HG03460 (cell line): ENCODE data around the gene DAW1.
"Not testable (repeated sequence)": the region's sequence is repeated elsewhere in the genome, so short reads cannot be mapped to it uniquely, and the experiment has no call there.

Experiments used
- ATAC-seq: cut with Tn5 transposase; IDR thresholded peaks from one replicate; pipeline ENCODE4 v1.9.1; 2021; ENCODE audit not compliant: unreplicated experiment

Gene DAW1

GRCh38 chr2:227908266-227909054 is 37.0 kb downstream of the DAW1 start:
- no peak for ATAC-seq

DNA sequence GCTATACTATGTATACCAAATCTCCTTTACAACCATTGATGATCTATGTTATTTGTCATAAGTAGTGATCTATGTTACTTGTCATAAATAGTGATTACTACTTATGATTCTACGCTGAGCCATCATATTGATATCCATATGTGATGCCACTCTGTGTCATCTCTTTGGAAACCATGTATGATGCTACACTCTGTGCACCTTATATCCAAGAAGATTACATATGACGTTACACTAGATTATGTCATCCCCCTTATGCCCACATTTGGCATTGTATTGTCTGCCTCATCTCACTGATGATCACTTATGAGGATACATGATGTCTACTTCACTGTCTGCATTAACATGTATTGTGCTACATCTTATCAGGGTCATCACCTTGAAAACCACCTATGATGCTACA is 42.9 kb downstream of the DAW1 start:
- ATAC-seq, result no peak

GRCh38 chr2:227921648-227922047 is 50.2 kb downstream of the DAW1 start:
- ATAC-seq, result no peak

DNA sequence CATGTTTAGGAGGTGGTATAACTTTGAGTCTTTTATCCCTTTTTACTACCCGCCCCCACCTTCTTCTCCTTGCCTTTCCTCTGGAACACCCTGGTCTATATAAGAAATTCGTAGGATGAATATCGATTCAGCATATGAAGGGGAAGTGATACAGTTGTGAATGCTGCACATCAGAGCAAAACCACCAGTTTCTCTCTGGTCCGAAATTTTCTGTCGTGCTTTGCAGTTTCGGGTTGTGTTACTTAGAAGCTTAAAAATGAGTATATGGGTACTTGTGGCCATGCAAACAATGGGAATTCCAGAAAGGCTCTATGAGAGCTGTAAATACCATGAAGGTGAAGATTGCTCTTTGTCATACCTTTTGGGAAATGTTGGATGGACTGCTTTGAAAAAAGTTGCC is 60.6 kb downstream of the DAW1 start:
- no peak for ATAC-seq

DNA sequence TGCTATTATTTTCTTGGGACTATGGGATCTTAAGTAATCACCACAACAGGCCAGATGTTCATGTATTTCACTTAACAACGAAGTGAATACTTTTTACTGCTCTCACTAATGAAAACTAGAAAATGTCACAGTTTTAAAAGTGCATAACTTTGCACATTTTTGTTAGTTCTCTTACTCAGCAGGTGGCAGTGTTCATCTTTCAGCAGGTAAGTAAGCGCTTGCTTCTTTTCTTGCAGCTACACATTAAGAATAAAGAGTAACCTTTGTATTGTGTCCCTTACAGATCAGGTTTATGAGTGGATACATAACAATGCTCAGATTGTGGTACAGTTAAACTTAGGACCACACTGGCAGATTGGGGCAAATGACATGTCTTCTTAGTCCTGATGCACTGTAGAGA is 61.0 kb downstream of the DAW1 start:
- no peak for ATAC-seq

DNA sequence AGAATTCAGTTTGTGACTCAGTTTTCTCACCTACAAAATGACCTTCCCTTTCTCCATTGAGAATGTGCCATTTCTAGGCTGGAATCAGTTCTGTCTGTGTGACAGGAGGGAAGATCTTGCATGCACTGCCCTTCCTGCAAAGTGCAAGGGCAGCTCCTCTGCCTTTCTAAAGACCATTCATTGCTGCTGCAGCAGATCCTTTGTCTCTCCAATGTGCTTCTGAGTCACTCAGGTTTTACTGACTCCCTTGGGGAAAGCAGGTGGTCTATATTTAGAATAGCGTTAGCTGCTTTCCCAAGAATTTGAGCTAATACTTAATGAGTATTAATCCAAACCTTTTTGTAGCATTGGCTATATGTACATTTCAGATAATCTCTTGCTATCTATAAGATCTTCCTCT is 62.5 kb downstream of the DAW1 start:
- ATAC-seq, result no peak

DNA sequence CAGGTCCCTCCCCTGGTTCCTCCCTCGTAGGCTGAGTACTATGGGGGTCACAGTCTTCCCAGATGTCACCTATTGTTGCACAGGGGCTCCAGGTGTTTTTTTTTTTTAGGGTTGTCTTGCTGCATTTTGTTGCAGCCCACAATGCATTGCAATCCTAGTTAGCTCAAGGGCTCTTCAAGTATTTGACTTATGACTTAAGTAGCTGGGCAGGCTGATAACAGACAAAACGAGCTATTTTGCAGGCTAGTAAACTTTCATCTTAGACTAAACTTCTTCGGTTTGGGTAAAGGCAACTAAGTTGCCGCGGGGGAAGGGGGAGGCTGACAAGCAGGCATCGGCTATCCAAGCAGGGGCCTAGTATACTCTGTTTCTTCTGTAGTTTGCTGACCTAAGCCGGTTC is 64.8 kb downstream of the DAW1 start:
- ATAC-seq, result not testable (repeated sequence)

- no peak for ATAC-seq
Measured at GRCh38 chr2:227939271-227940027, 68.0 kb downstream of the DAW1 start.

- ATAC-seq, result no peak
Measured at GRCh38 chr2:227942021-227942420, 70.6 kb downstream of the DAW1 start.

DNA sequence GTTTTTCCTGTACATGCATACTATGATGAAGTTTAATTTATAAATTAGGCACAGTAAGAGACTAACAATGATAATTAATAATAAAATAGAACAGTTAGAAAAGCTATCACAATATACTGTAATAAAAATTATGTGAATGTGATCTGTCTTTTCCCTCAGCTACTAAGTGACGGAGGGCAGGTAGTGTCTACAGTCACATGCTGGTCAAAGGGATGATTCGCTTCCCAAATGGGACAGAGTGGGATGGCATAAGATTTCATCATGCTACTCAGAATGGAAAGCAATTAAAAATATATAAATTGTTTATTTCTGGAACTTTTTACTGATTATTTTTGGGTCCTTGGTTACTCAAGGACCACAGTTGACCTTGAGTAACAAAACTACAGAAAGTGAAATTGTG is 71.5 kb downstream of the DAW1 start:
- ATAC-seq, result no peak

- ATAC-seq, result no peak
Measured at GRCh38 chr2:227960317-227960716, 88.9 kb downstream of the DAW1 start.

- ATAC-seq, result no peak
Measured at GRCh38 chr2:227971619-227972230, 100.3 kb downstream of the DAW1 start.

DNA sequence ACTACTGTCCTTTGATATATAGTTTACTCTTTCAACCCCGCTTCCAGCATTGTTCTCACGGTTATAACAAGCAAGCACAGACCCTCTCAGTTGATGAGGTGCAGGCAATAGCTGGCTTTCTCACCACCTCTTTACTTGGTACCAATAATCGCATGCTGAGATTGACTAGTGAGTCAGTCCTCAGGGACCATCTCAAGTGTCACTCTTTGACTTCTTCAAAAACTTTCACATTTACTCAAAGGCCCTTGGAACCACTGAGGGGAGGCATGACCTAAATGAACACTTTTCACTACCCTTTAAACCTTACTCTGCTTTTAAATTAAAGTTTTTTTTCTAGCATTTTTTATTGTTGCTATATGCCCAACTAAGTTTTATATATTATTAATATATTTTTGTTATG is 101.8 kb downstream of the DAW1 start:
- ATAC-seq, result no peak
